CD4-positive, alpha-beta memory T cell (primary cell): Measurements from ENCODE around the gene PPY. TPM values are rescaled to one million over a fixed set of nuclear protein-coding genes. Genes with fewer than 3 reads are reported as not detected.
"Not testable (repeated sequence)": the region's sequence is repeated elsewhere in the genome, so short reads cannot be mapped to it uniquely, and the experiment has no call there.

Experiments used
- CTCF ChIA-PET: fragments of 350-600 bp; sonication (Branson Sonifier 250); formaldehyde crosslinking; loops from one replicate; lab custom pipeline; 2021; ENCODE audit warnings: inconsistent platforms; ENCODE audit not compliant: partially characterized antibody; lab: Charles Lee
- POLR2A ChIA-PET: fragments of 350-600 bp; sonication (Branson Sonifier 250); formaldehyde crosslinking; loops from one replicate; lab custom pipeline; 2021; ENCODE audit not compliant: partially characterized antibody; lab: Charles Lee
- DNase-seq, 5 donors: peaks; one replicate each; pipeline versions ENCODE4 v3.0.0 to v3.0.0-alpha.2; 2020 to 2022; ENCODE audit warnings: mixed read lengths in 1 of 5
- H3K27ac ChIP-seq: one replicate; pipeline ENCODE4 v1.7.0; 2013; ENCODE audit warnings: low read depth, low read length
- H3K27me3 ChIP-seq: 2 replicates; pipeline ENCODE4 v1.7.0; 2013; ENCODE audit warnings: mild to moderate bottlenecking, low read length, moderate library complexity; ENCODE audit not compliant: insufficient read depth
- H3K36me3 ChIP-seq: 2 replicates; pipeline ENCODE4 v1.7.0; 2013; ENCODE audit warnings: mild to moderate bottlenecking, low read length, moderate library complexity; ENCODE audit not compliant: insufficient read depth
- H3K4me1 ChIP-seq: 2 replicates; pipeline ENCODE4 v1.7.0; 2013; ENCODE audit warnings: mild to moderate bottlenecking, low read length, moderate library complexity; ENCODE audit not compliant: insufficient read depth
- H3K4me3 ChIP-seq, 2 donors: one replicate each; pipeline ENCODE4 v1.7.0; 2013; ENCODE audit warnings: low read length in 2 of 2, mild to moderate bottlenecking in 1 of 2
- H3K9me3 ChIP-seq, 2 donors: one replicate each; pipeline ENCODE4 v1.7.0; 2013; ENCODE audit warnings: low read length in 2 of 2, control low read depth in 1 of 2; ENCODE audit not compliant: control insufficient read depth in 1 of 2
- H3K27ac Mint-ChIP-seq, 7 donors: one replicate each; pipeline ENCODE4 v1.8.0; 2020 to 2021; ENCODE audit warnings: mixed read lengths in 7 of 7, mild to moderate bottlenecking in 6 of 7, inconsistent platforms in 3 of 7, moderate library complexity in 3 of 7
- H3K27me3 Mint-ChIP-seq, 2 donors: one replicate each; pipeline ENCODE4 v1.8.0; 2020 to 2021; ENCODE audit warnings: mixed read lengths in 2 of 2
- H3K36me3 Mint-ChIP-seq, 2 donors: one replicate each; pipeline ENCODE4 v1.8.0; 2020 to 2021; ENCODE audit warnings: mixed read lengths in 2 of 2, inconsistent platforms in 1 of 2, mild to moderate bottlenecking in 1 of 2
- H3K4me1 Mint-ChIP-seq, 4 donors: one replicate each; pipeline ENCODE4 v1.8.0; 2020 to 2021; ENCODE audit warnings: mixed read lengths in 4 of 4, mild to moderate bottlenecking in 1 of 4
- H3K4me3 Mint-ChIP-seq, 8 donors: one replicate each; pipeline ENCODE4 v1.8.0; 2020 to 2021; ENCODE audit warnings: mixed read lengths in 8 of 8, mild to moderate bottlenecking in 7 of 8, moderate library complexity in 6 of 8, inconsistent platforms in 3 of 8
- H3K9me3 Mint-ChIP-seq, 8 donors: one replicate each; pipeline ENCODE4 v1.8.0; 2020 to 2021; ENCODE audit warnings: mixed read lengths in 8 of 8, mild to moderate bottlenecking in 5 of 8, inconsistent platforms in 3 of 8, moderate library complexity in 1 of 8
- intact Hi-C: fragments of 100-400 bp; cut with micrococcal nuclease; formaldehyde crosslinking; loops from one replicate; pipeline ENCODE4 v1.15.1; 2023
- polyA plus RNA-seq, 2 donors: library from polyadenylated mRNA; unstranded; fragments of 300-500 nt; fragmentation: Illumina TruSeq; gene quantifications; one replicate each; pipeline ENCODE4 v1.2.3, GENCODE V29; 2021
- total RNA-seq, 2 experiments: library from RNA; stranded (reverse); gene quantifications; one replicate each; pipeline ENCODE4 v1.2.3, GENCODE V29; 2021

PPY gene
- total and polyA plus RNA-seq, 4 experiments from 2014 or later: not detected

GRCh38 chr17:43900183-43900857, 42.0 kb downstream of the PPY start:
- H3K27me3 ChIP-seq: peaks cover 3% of the 10 kb centered on the region
- no peaks in the 10 kb centered on the region for H3K9me3 ChIP-seq
- peaks cover 0 to 2% of the 10 kb centered on the region in 2 donors for H3K36me3 Mint-ChIP-seq
- no peaks in the 10 kb centered on the region for H3K36me3 ChIP-seq
- H3K4me3 Mint-ChIP-seq: peak overlapping the region; percentile 73 to 87 (median 80)
- POLR2A ChIA-PET: interaction anchor here (0.6 kb wide), 1 partner anchor 114 kb away, joined by 3 read pairs; the partner anchor contains the start of gene TMEM101
- peak; percentile 68 to 80 (median 74) for DNase-seq
- peaks cover 0 to 1% (median 0%) of the 10 kb centered on the region in 8 donors for H3K9me3 Mint-ChIP-seq
- peaks cover 0 to 18% (median 11%) of the 10 kb centered on the region in 4 donors for H3K4me1 Mint-ChIP-seq
- H3K27ac Mint-ChIP-seq: peak overlapping the region in 2 of 7 donors; percentile 37 to 57
- peaks cover 8 to 28% of the 10 kb centered on the region in 2 donors for H3K27me3 Mint-ChIP-seq
- CTCF ChIA-PET: interaction anchor here (1.3 to 5.7 kb wide), 2 partner anchors 9 to 14 kb away, joined by 4 to 27 read pairs; no protein-coding TSS in a partner anchor
- intact Hi-C loops: no loop called here
- peaks cover 14% of the 10 kb centered on the region for H3K4me1 ChIP-seq
- H3K4me3 ChIP-seq: peak overlapping the region; percentile 42 to 54
- no peak overlapping the region for H3K27ac ChIP-seq

GRCh38 chr17:43898446-43898845, 43.8 kb downstream of the PPY start:
- H3K36me3 Mint-ChIP-seq: peaks cover 0 to 2% of the 10 kb centered on the region in 2 donors
- DNase-seq: no peak
- H3K4me1 ChIP-seq: peaks cover 14% of the 10 kb centered on the region
- H3K9me3 Mint-ChIP-seq: peaks cover 0 to 1% (median 0%) of the 10 kb centered on the region in 8 donors
- no peak overlapping the region for H3K4me3 Mint-ChIP-seq
- no peak overlapping the region for H3K4me3 ChIP-seq
- no peaks in the 10 kb centered on the region for H3K9me3 ChIP-seq
- peaks cover 2% of the 10 kb centered on the region for H3K27me3 ChIP-seq
- no peak overlapping the region for H3K27ac Mint-ChIP-seq
- H3K36me3 ChIP-seq: no peaks in the 10 kb centered on the region
- H3K27me3 Mint-ChIP-seq: peaks cover 4 to 22% of the 10 kb centered on the region in 2 donors
- ChIA-PET CTCF (interaction anchor here (1.5 to 5.7 kb wide), 2 partner anchors 11 to 20 kb away, joined by 5 to 27 read pairs; no protein-coding TSS in a partner anchor), POLR2A (no interaction called here)
- peaks cover 0 to 18% (median 9%) of the 10 kb centered on the region in 4 donors for H3K4me1 Mint-ChIP-seq
- intact Hi-C loops: no loop called here
- H3K27ac ChIP-seq: no peak overlapping the region

- Histone ChIP-seq H3K9me3 (no peaks in the 10 kb centered on the region), H3K27me3 (peaks cover 2% of the 10 kb centered on the region), H3K4me3 (no peak overlapping the region), H3K36me3 (no peaks in the 10 kb centered on the region), H3K27ac (no peak overlapping the region), H3K4me1 (peaks cover 14% of the 10 kb centered on the region)
- Mint-ChIP-seq H3K36me3 (peaks cover 0 to 2% of the 10 kb centered on the region in 2 donors), H3K27ac (no peak overlapping the region), H3K9me3 (peaks cover 0 to 1% (median 0%) of the 10 kb centered on the region in 8 donors), H3K4me1 (peaks cover 0 to 18% (median 9%) of the 10 kb centered on the region in 4 donors), H3K27me3 (peaks cover 4 to 22% of the 10 kb centered on the region in 2 donors), H3K4me3 (no peak overlapping the region)
- no peak for DNase-seq
- ChIA-PET POLR2A (no interaction called here), CTCF (interaction anchor here (5.7 kb wide), 1 partner anchor 12 kb away, joined by 27 read pairs; no protein-coding TSS in a partner anchor)
- intact Hi-C loops: no loop called here
Observed at GRCh38 chr17:43897831-43898230, 44.4 kb downstream of the PPY start.

DNA sequence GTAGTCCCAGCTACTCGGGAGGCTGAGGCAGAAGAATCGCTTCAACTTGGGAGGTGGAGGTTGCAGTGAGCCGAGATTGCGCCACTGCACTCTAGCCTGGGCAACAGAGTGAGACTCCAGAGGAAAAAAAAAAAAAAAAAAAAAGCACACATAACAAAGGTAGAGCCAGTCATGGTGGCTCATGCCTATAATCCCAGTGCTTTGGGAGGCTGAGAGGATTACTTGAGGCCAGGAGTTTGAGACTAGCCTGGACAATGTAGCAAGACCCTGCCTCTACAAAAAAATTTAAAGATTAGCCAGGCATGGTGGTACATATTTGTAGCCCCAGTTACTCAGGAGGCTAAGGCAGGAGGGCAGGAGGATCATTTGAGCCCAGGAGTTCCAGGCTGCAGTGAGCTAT, 47.8 kb downstream of the PPY start:
- H3K9me3 ChIP-seq, H3K4me1 ChIP-seq, intact Hi-C loops, H3K4me3 Mint-ChIP-seq, H3K9me3 Mint-ChIP-seq, H3K36me3 Mint-ChIP-seq, H3K27ac ChIP-seq, H3K27ac Mint-ChIP-seq, H3K27me3 ChIP-seq, DNase-seq, H3K4me3 ChIP-seq, POLR2A ChIA-PET, H3K36me3 ChIP-seq, H3K4me1 Mint-ChIP-seq: not testable (repeated sequence)
- peaks cover 6 to 14% of the 10 kb centered on the region in 2 donors for H3K27me3 Mint-ChIP-seq
- CTCF ChIA-PET: interaction anchor here (0.8 to 4.9 kb wide), 4 partner anchors 12 to 26 kb away, joined by 3 to 33 read pairs (median 5); no protein-coding TSS in a partner anchor

GRCh38 chr17:43892647-43892952, 49.7 kb downstream of the PPY start:
- CTCF ChIA-PET: interaction anchor here (1.1 to 4.9 kb wide), 2 partner anchors 13 to 17 kb away, joined by 3 to 33 read pairs; no protein-coding TSS in a partner anchor

GRCh38 chr17:43891851-43892646, 50.2 kb downstream of the PPY start:
- Histone ChIP-seq H3K36me3 (no peaks in the 10 kb centered on the region), H3K9me3 (no peaks in the 10 kb centered on the region), H3K4me3 (no peak overlapping the region), H3K4me1 (no peaks in the 10 kb centered on the region), H3K27me3 (peaks cover 2% of the 10 kb centered on the region), H3K27ac (no peak overlapping the region)
- Mint-ChIP-seq H3K4me3 (no peak overlapping the region), H3K9me3 (no peaks in the 10 kb centered on the region), H3K27me3 (peaks cover 6 to 11% of the 10 kb centered on the region in 2 donors), H3K27ac (peak overlapping the region in 3 of 7 donors; percentile 3 to 42 (median 29)), H3K36me3 (no peaks in the 10 kb centered on the region), H3K4me1 (no peaks in the 10 kb centered on the region)
- CTCF ChIA-PET: interaction anchor here (0.9 to 4.9 kb wide), 3 partner anchors 13 to 25 kb away, joined by 3 to 33 read pairs (median 3); no protein-coding TSS in a partner anchor
- POLR2A ChIA-PET: no interaction called here
- intact Hi-C loops: no loop called here
- no peak for DNase-seq

More at GRCh38 chr17:43892647-43892952, 49.7 kb downstream of the PPY start:
- Histone ChIP-seq H3K36me3 (no peaks in the 10 kb centered on the region), H3K27me3 (peaks cover 2% of the 10 kb centered on the region), H3K27ac (no peak overlapping the region), H3K9me3 (no peaks in the 10 kb centered on the region), H3K4me1 (no peaks in the 10 kb centered on the region), H3K4me3 (no peak overlapping the region)
- Mint-ChIP-seq H3K36me3 (peaks cover 0 to under 1% of the 10 kb centered on the region in 2 donors), H3K4me1 (no peaks in the 10 kb centered on the region), H3K4me3 (no peak overlapping the region), H3K27ac (no peak overlapping the region), H3K9me3 (peaks cover 0 to 1% (median 0%) of the 10 kb centered on the region in 8 donors), H3K27me3 (peaks cover 6 to 15% of the 10 kb centered on the region in 2 donors)
- POLR2A ChIA-PET: no interaction called here
- no peak for DNase-seq
- intact Hi-C loops: no loop called here
